SK-N-SH (cell line): ENCODE results near the gene MEOX1.

Experiments
- POLR2AphosphoS5 ChIP-seq: IDR thresholded peaks from 2 replicates; pipeline ENCODE4 v1.6.1; 2012; ENCODE audit warnings: low read depth, low read length
- RAD21 ChIP-seq: IDR thresholded peaks from 2 replicates; pipeline ENCODE4 v1.6.1; 2012; ENCODE audit warnings: mild to moderate bottlenecking, low read length
- RFX5 ChIP-seq: IDR thresholded peaks from 2 replicates; pipeline ENCODE4 v1.6.1; 2012; ENCODE audit warnings: mild to moderate bottlenecking, improper control_type of control experiment, low read length
- TCF12 ChIP-seq: IDR thresholded peaks from 2 replicates; pipeline ENCODE4 v1.4.0; 2012
- YY1 ChIP-seq: IDR thresholded peaks from 2 replicates; pipeline ENCODE4 v1.4.0; 2012; ENCODE audit warnings: low read depth, mild to moderate bottlenecking

DNA sequence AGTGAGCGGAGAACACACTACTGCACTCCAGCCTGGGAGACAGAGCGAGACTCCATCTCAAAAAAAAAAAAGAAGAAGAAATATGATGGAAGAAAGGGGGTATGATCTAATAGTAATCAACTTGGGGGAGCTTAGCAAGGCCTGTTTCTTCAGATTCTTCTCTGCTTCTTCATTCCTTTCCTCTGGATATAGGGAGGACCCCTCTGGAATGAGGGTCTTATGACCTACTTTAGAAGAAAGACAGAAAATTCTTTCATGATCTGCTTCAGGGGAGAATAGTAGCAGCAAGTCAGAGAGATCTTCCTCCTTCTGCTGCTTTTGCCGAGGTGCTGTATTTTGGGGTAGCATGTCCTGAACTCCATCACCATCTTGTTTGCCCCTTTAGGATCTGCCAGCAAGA, 70.7 kb downstream of the MEOX1 start:
- TF ChIP-seq RAD21 = no peak
- no peak for TF ChIP-seq RFX5
- no peak for TF ChIP-seq POLR2AphosphoS5
- no peak for TF ChIP-seq YY1
- no peak for TF ChIP-seq TCF12
